GM19372 (cell line): ENCODE results near the gene CCDC57.
"Not testable (repeated sequence)": the region's sequence is repeated elsewhere in the genome, so short reads cannot be mapped to it uniquely, and the experiment has no call there.

ENCODE experiments used
- ATAC-seq: cut with Tn5 transposase; IDR thresholded peaks from one replicate; pipeline ENCODE4 v1.9.1; 2021; ENCODE audit warnings: mild to moderate bottlenecking, low read depth, moderate library complexity; ENCODE audit not compliant: unreplicated experiment

CCDC57 gene

DNA sequence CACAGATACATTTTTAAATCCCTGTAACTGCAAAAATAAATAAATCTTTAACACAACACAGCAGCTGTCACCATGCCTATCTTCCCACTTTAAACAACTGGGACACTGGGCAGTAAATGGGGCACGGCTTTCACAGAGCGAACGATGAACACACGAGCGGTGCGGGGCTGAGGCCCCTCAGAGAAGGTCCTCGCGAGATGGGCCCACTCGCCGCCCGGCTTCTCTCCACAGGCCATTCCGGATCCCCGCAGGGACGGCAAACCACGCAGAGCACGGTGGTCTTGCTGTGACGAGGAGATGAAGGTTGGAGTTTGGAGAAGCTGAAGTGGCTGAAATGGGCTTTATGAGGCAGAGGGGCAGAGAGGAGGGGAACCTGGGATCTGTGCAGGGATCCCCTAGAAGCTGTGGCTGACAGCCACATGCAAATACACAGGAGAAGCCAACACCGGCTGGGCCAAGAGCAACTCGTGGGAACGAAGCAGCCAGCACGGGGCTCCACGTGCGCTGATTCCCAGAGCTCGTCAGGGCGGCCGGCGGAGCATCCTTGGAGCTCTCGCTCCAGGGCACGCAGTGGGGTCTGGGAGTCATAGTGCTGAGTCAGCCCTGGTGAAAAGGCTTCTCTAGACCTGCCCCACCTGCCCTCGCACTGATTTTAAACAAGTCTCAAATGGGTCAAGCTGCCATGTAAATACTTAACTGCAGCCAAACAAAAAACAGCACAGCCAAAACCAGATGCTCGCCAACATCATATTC lies 31.7 kb downstream of the CCDC57 start:
- no peak for ATAC-seq

DNA sequence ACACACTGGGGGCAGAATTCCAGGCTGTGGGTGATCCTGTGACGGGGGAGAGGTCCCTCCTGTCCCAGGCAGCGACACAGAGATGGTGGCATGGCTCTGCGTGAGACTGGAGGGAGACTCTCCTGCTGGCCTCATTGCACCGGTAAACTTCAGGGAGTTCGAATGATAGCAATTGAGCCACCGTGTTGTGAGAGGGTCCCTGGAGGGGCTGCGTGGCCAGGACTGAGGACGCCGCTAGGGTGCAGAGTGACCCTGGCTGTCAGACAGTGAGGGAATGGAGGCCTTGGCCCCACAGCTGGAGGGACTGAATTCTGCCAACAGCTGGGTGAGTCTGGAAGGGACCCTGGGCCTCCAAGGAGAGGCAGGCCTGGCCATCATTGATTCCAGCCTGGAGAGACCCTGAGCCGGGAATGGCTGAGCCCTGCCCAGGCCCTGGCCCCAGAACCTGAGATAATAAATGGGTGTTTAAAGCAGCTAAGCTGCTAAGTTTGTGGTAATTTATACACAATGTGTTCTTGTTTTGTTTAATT lies 32.6 kb downstream of the CCDC57 start:
- no peak for ATAC-seq

- ATAC-seq, result no peak
Observed at GRCh38 chr17:82179412-82179811, 33.2 kb downstream of the CCDC57 start.

DNA sequence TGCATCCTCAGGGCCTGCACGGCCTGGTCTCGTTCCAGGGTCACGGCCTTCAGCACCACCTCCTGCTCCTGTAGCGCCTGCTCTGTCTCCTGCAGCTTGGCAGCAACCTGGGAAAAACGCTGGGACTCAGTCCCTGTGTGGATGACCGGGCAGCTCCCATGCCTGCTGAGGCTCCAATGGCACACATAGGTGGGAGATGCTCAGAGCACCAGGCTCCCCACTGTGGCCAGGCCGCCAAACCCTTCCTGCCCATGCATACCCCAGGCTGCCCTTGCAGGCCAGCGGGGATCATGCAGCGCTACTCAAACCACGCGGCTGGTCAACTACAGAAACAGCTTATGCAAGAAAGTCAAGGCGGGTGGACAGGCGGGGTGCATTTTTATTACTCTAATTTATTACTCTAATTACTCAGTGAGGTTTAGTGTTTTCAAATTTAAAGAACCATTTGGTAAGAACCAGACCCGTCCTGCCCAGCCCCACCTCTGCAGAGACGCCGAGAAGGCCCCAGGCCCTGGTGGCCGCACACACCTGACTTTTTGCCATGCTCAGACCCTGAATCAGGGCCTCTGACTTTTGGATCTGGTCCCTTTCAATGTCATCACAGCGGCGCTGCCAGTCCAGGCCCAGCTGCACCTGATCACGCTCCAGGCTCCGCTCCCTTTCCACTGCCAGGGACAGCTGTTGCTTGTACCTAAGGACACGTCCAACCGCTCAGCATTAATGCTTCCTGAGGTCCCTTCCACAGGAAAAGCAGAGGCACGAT lies 34.0 kb downstream of the CCDC57 start:
- ATAC-seq, result no peak

DNA sequence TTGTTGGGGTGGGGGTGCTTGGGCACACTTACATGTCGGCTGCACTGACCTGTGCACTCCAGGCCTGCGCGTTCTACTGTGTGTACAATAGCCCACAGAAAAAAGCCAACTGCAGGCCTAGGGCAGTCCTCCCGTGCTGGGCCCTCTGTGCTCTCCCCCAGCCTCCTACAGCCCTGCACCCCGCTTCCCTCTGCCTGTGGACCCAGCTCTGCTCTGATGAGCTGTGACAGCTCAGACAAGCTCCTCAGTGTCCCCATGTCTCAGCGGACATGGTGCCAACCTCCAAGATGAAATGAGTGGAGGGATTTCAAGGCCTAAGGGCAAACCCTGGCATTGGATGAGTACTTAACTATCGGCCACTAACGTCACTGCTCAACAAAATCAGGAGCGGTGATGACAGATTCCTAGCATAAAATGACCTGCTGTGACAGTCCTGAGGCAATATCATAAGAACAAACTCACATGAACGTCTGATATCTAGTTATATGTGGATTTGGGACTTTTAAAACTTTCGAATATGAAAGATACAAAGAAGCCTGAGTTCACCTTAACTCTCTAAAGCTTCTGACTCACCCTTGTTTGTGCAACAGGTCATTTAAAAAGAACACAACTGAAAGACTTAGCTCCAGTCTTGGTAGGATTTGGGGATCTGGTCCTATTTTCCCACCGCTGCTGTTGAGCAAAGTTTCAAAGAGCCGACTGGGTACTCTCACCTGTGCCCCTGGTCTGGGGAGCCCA lies 34.7 kb downstream of the CCDC57 start:
- no peak for ATAC-seq

DNA sequence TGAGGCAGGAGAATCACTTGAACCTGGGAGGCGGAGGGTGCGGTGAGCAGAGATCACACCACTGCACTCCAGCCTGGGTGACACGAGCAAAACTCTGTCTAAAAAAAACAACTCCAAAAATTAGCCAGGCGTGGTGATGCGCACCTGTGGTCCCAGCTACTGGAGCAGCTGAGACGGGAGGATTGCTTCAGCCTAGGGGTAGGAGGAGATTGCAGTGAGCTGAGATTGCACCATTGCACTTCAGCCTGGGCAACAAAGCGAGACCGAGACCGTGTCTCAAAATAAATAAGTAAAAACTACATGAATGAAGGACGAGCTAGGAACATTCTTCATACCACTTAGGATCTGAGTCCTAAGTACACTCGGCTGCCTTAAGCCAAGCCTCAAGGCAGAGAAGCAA lies 35.4 kb downstream of the CCDC57 start:
- no peak for ATAC-seq

DNA sequence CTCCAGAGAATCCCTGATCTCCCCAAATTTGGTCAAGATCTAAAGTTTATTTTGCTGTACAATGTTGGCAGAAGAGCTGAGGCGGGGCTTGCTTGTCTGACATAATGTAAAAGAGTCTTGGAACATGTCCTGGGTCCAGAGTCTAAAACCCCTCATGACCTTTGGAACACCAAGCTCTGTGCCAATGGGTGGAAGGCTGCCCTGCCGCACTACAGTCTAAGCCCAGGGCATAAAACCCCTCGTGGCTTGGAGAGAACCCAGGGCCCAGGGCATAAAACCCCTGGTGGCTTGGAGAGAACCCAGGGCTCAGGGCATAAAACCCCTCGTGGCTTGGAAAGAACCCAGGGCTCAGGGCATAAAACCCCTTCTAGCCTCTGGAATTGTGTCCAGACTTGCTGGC lies 36.7 kb downstream of the CCDC57 start:
- ATAC-seq, result no peak

DNA sequence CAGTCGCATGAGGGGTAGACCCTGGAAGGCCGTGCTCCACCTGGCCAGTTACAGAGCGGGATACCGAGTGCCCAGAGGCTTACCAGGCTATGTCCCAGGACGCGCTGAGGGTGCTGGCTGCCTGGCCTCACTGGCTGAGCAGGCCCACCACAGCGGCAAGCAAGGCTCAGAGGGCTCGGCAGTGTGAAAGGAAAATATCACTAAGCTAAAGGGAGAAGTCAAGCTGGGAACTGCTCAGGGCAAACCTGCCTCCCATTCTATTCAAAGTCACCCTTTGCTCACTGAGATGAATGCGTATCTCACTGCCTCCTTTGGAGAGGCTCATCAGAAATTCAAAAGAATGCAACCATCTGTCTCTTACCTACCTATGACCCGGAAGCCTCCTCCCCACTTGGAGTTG lies 37.4 kb downstream of the CCDC57 start:
- no peak for ATAC-seq

DNA sequence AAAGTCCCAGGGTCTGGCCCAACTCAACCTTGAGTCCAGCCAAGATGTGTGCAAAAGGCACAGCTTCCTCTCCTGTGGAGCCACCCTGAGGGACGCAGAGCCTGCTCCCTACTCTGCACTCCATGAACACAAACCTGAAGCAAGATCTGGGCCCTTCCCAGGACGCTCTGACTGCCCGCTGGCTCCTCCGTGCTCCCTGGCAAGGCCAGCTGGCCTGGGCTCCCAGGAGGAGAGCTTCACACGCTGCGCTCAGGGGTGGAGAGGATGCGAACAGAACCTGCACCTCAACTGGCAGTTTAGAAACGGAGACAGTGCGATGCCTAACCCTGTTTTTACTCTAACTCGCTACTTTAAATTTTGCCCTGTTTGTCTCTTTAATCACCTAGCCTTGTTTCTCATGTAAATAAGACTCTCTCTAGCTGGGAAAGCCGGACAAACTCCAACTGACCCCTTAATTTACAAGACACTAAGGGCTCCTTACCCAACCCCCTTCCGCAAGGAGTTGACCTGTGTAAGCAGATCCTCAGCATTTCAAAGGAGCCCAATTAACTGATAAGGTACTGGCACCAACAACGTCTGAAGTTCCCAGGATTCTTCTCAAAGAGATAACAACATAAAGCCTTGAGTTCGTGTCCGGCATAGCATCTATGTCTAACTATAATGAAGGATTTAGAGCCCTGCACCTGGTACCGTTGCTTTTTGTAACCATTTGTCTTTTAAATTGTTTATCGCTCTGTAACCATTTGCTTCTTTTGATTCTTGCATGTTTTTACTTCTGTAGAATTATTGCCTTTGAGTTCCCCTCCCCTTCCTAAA lies 38.4 kb downstream of the CCDC57 start:
- ATAC-seq, result not testable (repeated sequence)

GRCh38 chr17:82173351-82174041 lies 39.1 kb downstream of the CCDC57 start:
- ATAC-seq, result no peak

DNA sequence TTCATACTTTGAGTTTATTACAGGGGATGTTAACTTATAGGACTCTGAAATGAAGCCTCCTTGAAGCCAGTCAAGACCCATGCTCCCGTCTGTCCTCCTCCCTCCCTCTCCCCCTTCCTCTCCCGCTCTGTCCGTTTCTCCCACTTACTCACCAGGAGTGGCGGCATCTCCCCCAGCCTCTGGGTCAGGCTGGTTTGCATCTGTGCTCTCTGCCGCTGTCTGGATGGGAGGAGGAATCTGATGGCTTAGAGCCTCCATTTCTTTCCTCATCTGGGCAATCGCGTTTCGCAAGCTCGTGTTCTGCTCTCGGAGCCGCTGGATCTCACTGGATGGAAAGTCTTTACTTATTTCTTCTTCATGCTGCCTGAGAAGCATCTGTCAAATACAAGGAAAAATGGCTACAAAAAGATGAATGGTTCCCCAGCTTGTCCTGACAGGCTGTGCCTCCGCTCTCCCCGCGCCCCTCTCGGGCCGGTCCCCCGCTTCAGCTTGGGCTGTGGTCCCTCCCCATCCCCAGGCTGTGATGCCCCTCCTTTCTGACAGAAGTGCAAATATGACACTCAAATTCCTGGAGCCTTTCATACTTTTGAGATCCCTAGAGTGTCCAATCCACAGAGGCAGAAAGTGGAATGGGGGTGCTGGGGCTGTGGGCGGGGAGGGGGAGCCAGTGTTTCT lies 40.0 kb downstream of the CCDC57 start:
- ATAC-seq, result no peak

GRCh38 chr17:82171750-82172375 lies 40.8 kb downstream of the CCDC57 start:
- ATAC-seq, result no peak

- ATAC-seq, result no peak
Observed at GRCh38 chr17:82170412-82170961, 42.2 kb downstream of the CCDC57 start.

- ATAC-seq, result no peak
Observed at GRCh38 chr17:82168568-82168967, 44.1 kb downstream of the CCDC57 start.

GRCh38 chr17:82167028-82167427 lies 45.6 kb downstream of the CCDC57 start:
- ATAC-seq, result no peak

DNA sequence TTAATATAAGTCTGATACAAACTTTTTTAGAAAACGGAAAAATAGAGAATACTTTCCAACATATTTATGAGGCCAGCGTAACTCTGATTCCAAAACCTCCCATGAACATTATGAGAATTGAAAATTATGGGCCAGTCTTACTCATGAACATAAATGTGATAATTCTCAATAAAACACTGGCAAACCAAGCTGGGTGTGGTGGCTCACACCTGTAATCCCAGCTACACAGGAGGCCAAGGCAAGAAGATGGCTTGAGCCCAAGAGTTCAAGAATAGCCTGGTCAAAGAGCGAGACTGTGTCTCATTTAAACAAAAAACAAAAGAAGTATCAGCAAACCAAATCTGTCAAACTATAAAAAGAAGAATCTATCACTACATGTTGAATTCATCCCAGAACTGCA lies 47.8 kb downstream of the CCDC57 start:
- ATAC-seq, result no peak

DNA sequence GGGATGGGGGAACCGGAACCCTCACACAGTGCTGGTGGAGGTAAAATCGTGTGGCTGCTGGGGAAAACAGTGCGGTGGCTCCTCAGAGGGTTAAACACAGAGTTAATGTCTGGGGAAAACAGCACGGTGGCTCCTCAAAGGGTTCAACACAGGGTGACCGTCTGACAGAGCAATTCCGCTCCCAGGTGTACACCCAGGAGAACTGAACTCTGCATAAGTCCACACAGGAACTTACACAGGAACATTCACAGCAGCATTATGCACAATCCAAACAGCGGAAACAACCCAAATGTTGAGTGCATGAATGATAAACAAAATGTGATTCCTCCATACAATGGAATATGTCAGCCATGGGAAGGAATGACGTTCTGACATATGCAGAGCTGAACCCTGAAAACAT lies 51.4 kb downstream of the CCDC57 start:
- no peak for ATAC-seq

- no peak for ATAC-seq
Observed at GRCh38 chr17:82160075-82160474, 52.6 kb downstream of the CCDC57 start.
